Ovary (tissue), 9 donors: Measurements from ENCODE around the gene RNF44. TPM values are rescaled to one million over a fixed set of nuclear protein-coding genes. Genes with fewer than 3 reads are reported as not detected.

ENCODE experiments used
- DNase-seq, 5 donors: peaks; one replicate each; pipeline ENCODE4 v3.0.0-alpha.2; 2019 to 2020
- H3K27ac ChIP-seq, 2 donors: fragments of 200-600 bp; one replicate each; pipeline versions ENCODE4 v1.5.1 to v1.8.0; 2019 to 2022
- H3K27me3 ChIP-seq: fragments of 200-600 bp; one replicate; pipeline ENCODE4 v1.8.0; 2022
- H3K36me3 ChIP-seq: fragments of 200-600 bp; sonication (generic); one replicate; pipeline ENCODE4 v1.5.1; 2019
- H3K4me1 ChIP-seq: one replicate; pipeline ENCODE4 v1.8.1; 2013; ENCODE audit warnings: mild to moderate bottlenecking, moderate library complexity; ENCODE audit not compliant: insufficient read depth
- H3K4me3 ChIP-seq: fragments of 200-600 bp; sonication (generic); one replicate; pipeline ENCODE4 v1.5.1; 2017
- H3K9me3 ChIP-seq, 2 donors: fragments of 200-600 bp in 1 of 2; sonication (generic) in 1 of 2; one replicate each; pipeline versions ENCODE4 v1.5.1 to v1.8.1; 2013 to 2019; ENCODE audit warnings: mild to moderate bottlenecking in 1 of 2, moderate library complexity in 1 of 2
- EP300 ChIP-seq: sonication (generic); formaldehyde crosslinking; IDR thresholded peaks from one replicate; pipeline ENCODE4 v1.6.1; 2017; ENCODE audit warnings: antibody characterized with exemption
- POLR2A ChIP-seq: fragments of 450-650 bp; IDR thresholded peaks from one replicate; pipeline ENCODE4 v1.6.1; 2017; ENCODE audit warnings: antibody characterized with exemption, mild to moderate bottlenecking, moderate library complexity
- WGBS, 3 donors: extraction: QIAGEN DNeasy Blood & Tissue Kit in 1 of 3; methylation state at CpG; one replicate each; pipeline versions ENCODE4 v1.1.5 to v1.1.7; 2013 to 2017; 5-methylcytosine and 5-hydroxymethylcytosine counted together
- intact Hi-C, 4 donors: fragments of 100-400 bp; cut with DNase I; formaldehyde crosslinking; loops; one replicate each; pipeline versions ENCODE4 v1.11.0 to v1.15.1; 2022 to 2023
- polyA plus RNA-seq, 2 donors: library from polyadenylated mRNA; stranded (reverse); fragments of 200-250 nt in 1 of 2; fragments of 350-450 nt in 1 of 2; fragmentation: Illumina TruSeq in 1 of 2; extraction: RNeasy Lipid Tissue Mini Kit (QIAGEN cat#74804) in 1 of 2; gene quantifications; one replicate each; pipeline ENCODE4 v1.2.3, GENCODE V29; 2013 to 2014
- total RNA-seq, 7 donors: library from RNA; depleted of rRNA in 2 of 7; stranded (reverse); fragments of >200 nt in 2 of 7; fragmentation: NEBNext Ultra II Directional in 3 of 7; extraction: Animal tissue kit (Norgen Biotek cat#: 25700) in 3 of 7; gene quantifications; one replicate each; pipeline versions ENCODE4 v1.1.0 to v1.2.4, GENCODE V29; 2016 to 2023
- TF ChIP-seq, protein P1 (sequence below), 3 donors: fragments of 450-650 bp in 2 of 3; fragments of 200-600 bp in 1 of 3; IDR thresholded peaks; one replicate each; pipeline versions ENCODE4 v1.5.1 to v1.8.0; 2016 to 2022; ENCODE audit warnings: antibody characterized with exemption in 3 of 3, mild to moderate bottlenecking in 1 of 3
- donor health status: DM: no; HTN: no; CAD: no; lungs with moderate emphysema.
- donor health status: DM: no; HTN: no; CAD: no.
- donor health status: Bipolar disorder and iron deficiency.
- donor health status: DM: yes; HTN: yes; CAD: no.
- donor health status: DM: no; HTN: no; CAD: no.
- donor health status: DM: yes; HTN: yes; CAD: no.

The RNF44 gene
- total and polyA plus RNA-seq, 9 donors = 9.2 to 44.7 (median 30.2) TPM

DNA sequence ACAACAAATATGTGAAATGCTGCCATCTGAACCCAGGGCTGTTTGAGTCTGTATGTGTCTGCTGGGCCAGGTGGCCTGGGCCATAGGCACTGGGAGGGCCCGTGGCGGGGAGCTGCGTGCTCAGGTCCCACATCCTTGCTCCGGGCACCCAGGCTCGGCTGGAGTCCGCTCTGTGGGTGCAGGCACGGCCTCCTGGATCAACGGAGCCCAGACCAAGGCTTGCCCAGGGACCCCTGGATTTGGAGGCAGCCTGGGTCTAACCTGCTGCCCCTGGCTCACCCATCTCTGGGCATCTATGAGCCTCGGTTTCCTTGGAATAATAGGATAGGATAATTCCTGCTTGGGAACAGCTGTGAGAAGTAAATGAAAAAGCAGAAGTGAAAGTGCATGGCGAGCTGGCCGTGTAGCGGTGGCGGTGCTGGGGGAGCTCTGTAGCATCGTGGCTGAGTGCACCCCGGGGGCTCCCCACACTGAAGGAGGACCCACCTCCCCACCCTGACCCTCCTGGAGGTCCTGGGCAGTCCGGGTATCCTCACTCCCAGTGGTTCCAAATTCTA, 13.2 kb upstream of the RNF44 start:
- DNase-seq = no peak
- Histone ChIP-seq H3K4me3 (no peak overlapping the region), H3K36me3 (no peaks in the 10 kb centered on the region), H3K27me3 (no peaks in the 10 kb centered on the region), H3K9me3 (no peaks in the 10 kb centered on the region), H3K4me1 (no peaks in the 10 kb centered on the region), H3K27ac (no peak overlapping the region)
- intact Hi-C loops = no loop called here
- TF ChIP-seq POLR2A (no peak), EP300 (no peak)
- TF ChIP-seq, protein P1, sequence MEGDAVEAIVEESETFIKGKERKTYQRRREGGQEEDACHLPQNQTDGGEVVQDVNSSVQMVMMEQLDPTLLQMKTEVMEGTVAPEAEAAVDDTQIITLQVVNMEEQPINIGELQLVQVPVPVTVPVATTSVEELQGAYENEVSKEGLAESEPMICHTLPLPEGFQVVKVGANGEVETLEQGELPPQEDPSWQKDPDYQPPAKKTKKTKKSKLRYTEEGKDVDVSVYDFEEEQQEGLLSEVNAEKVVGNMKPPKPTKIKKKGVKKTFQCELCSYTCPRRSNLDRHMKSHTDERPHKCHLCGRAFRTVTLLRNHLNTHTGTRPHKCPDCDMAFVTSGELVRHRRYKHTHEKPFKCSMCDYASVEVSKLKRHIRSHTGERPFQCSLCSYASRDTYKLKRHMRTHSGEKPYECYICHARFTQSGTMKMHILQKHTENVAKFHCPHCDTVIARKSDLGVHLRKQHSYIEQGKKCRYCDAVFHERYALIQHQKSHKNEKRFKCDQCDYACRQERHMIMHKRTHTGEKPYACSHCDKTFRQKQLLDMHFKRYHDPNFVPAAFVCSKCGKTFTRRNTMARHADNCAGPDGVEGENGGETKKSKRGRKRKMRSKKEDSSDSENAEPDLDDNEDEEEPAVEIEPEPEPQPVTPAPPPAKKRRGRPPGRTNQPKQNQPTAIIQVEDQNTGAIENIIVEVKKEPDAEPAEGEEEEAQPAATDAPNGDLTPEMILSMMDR (IDR thresholded peaks at IDR 0.05) = no peak
- WGBS, 3 donors = 69 to 76% (median 71%) methylated on average over 16 of the region's 16 CpGs

DNA sequence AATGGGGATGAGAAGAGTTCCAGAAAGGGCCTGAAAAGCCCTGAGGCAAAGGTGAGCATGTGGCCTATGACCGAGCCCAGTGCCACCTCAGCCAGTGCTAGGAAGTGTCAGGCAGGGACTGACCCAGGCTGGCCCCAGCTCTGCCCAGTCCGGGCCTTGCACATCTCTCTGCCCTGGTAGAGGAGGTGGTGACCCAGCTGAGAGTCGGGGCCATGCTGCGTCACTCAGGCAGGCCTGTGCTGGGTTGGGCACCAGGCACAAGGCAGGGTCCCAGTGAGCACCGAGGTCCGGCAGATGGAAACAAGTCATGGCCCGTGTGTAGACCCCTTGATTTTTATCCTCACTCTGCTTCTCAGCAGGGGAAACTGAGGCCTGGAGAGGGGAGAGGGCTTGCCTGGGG, 12.7 kb upstream of the RNF44 start:
- intact Hi-C loops = loop anchor here in 1 of 4 donors (10.0 kb wide), 1 partner anchor 135 kb away; the partner anchor contains the start of gene CLTB
- no peak for DNase-seq
- H3K4me3 ChIP-seq = no peak overlapping the region
- H3K27ac ChIP-seq = no peak overlapping the region
- WGBS, 3 donors = 72 to 81% (median 74%) methylated on average over 7 of the region's 7 CpGs
- no peaks in the 10 kb centered on the region for H3K27me3 ChIP-seq
- H3K4me1 ChIP-seq = no peaks in the 10 kb centered on the region
- H3K36me3 ChIP-seq = no peaks in the 10 kb centered on the region
- TF ChIP-seq POLR2A (no peak), EP300 (no peak)
- TF ChIP-seq, protein P1 (IDR thresholded peaks at IDR 0.05) = no peak
- no peaks in the 10 kb centered on the region for H3K9me3 ChIP-seq

DNA sequence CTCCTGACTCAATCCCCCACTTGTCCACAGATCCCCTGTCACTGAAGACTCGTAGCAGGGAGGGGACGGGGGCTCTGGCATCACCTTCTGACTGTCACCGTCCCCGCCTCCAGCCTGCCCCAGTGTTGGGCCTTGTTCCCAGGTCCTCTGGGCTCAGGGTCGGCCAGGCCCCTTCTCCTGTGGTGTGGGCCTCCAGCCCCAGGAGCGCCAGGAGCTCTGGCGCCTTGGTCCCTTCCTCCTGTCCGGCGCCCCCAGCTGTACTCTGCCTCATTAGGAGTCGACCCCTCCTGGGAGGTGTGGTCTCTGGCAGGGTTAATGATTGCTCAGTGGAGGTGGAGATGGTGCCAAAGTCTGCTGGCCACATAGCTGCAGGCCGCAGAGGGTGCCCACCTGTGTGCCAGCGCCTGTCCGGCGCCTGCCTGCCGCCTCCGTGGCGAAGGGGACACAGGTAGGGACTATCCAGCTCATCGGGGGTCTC, 11.8 kb upstream of the RNF44 start, which contains the start of gene CDHR2:
TSS of gene CDHR2 (plus strand) at position 376 of the 478 bp plus-strand sequence. CDS start 16,011 bp downstream, outside the sequence.
- H3K27ac ChIP-seq = no peak within 1 kb of the TSS
- H3K4me3 ChIP-seq = no peak within 1 kb of the TSS
- intact Hi-C loops = loop anchor here in 1 of 4 donors (10.0 kb wide), 1 partner anchor 134 kb away; the partner anchor contains the start of gene CLTB
- 60 to 65% (median 62%) methylated on average over 18 of the region's 18 CpGs for WGBS, 3 donors
- no peak for DNase-seq
- no peaks in the 10 kb centered on the region for H3K27me3 ChIP-seq
- TF ChIP-seq, protein P1 (IDR thresholded peaks at IDR 0.05) = no peak
- TF ChIP-seq EP300 (no peak), POLR2A (no peak)
- no peaks in the 10 kb centered on the region for H3K36me3 ChIP-seq
- H3K9me3 ChIP-seq = no peaks in the 10 kb centered on the region
- no peaks in the 10 kb centered on the region for H3K4me1 ChIP-seq

DNA sequence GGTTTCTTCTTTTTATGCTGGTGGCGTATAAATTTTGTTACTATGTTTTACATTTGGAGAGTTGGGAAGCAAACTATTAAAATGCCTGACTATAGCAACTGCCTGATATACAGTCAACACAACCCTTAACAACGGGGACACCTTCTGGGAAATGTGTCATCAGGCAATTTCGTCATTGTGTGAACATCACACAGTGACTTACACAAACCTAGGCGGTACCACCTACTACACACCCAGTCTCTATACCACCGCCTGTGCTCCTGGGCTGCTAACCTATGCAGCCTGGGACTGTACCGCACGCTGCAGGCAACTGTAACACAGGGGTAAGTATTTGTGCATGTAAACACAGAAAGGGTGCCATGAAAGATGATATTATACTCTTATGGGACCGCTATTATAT, 10.6 kb upstream of the RNF44 start:
- Histone ChIP-seq H3K4me3 (no peak overlapping the region), H3K27ac (no peak overlapping the region), H3K4me1 (peaks cover 2% of the 10 kb centered on the region), H3K27me3 (no peaks in the 10 kb centered on the region), H3K36me3 (no peaks in the 10 kb centered on the region), H3K9me3 (no peaks in the 10 kb centered on the region)
- DNase-seq = no peak
- TF ChIP-seq, protein P1 (IDR thresholded peaks at IDR 0.05) = no peak
- no peak for TF ChIP-seq POLR2A
- no peak for TF ChIP-seq EP300
- WGBS, 3 donors = 77 to 82% (median 78%) methylated on average over 8 of the region's 8 CpGs
- intact Hi-C loops = loop anchor here in 1 of 4 donors (10.0 kb wide), 1 partner anchor 133 kb away; the partner anchor contains the start of gene CLTB
